GM06990 (cell line): Measurements from ENCODE around the gene ADH5.

Source experiments
- DNase-seq: peaks from one replicate; pipeline ENCODE4 v3.0.0-alpha.2; 2011; ENCODE audit not compliant: insufficient read length; ENCODE audit errors: extremely low read depth
- H3K27me3 ChIP-seq: replicated peaks from 2 replicates; pipeline ENCODE4 v1.6.0; 2011; ENCODE audit warnings: low read length; ENCODE audit not compliant: control insufficient read depth, insufficient read depth
- H3K36me3 ChIP-seq: 2 replicates; pipeline ENCODE4 v1.5.1; 2011; ENCODE audit warnings: low read length; ENCODE audit not compliant: control insufficient read depth, insufficient read depth
- H3K4me3 ChIP-seq: replicated peaks from 2 replicates; pipeline ENCODE4 v1.5.1; 2011; ENCODE audit warnings: low read depth, mild to moderate bottlenecking, control low read depth, low read length
- CTCF ChIP-seq: IDR thresholded peaks from 2 replicates; pipeline ENCODE4 v1.5.1; 2011; ENCODE audit warnings: low read length, control low read depth, mild to moderate bottlenecking, inconsistent platforms; ENCODE audit not compliant: insufficient read depth, poor library complexity, severe bottlenecking

Gene ADH5

GRCh38 chr4:99078931-99079624 is 9.5 kb downstream of the ADH5 start:
- Histone ChIP-seq H3K4me3 (no peak overlapping the region), H3K27me3 (no peaks in the 10 kb centered on the region), H3K36me3 (peaks cover 13% of the 10 kb centered on the region)
- DNase-seq, result no peak
- TF ChIP-seq CTCF, result no peak

- TF ChIP-seq CTCF, result no peak
- no peak overlapping the region for H3K4me3 ChIP-seq
- no peak for DNase-seq
- H3K36me3 ChIP-seq, result peaks cover 13% of the 10 kb centered on the region
- H3K27me3 ChIP-seq, result no peaks in the 10 kb centered on the region
These were observed 10.3 kb downstream of the ADH5 start for GRCh38 chr4:99078336-99078735.

- H3K4me3 ChIP-seq, result no peak overlapping the region
- no peak for TF ChIP-seq CTCF
- DNase-seq, result no peak
- H3K27me3 ChIP-seq, result no peaks in the 10 kb centered on the region
- H3K36me3 ChIP-seq, result peaks cover 13% of the 10 kb centered on the region
These were observed 11.4 kb downstream of the ADH5 start for GRCh38 chr4:99077177-99077576.

GRCh38 chr4:99076292-99076976 is 12.2 kb downstream of the ADH5 start:
- Histone ChIP-seq H3K27me3 (no peaks in the 10 kb centered on the region), H3K4me3 (no peak overlapping the region), H3K36me3 (peaks cover 13% of the 10 kb centered on the region)
- DNase-seq, result no peak
- TF ChIP-seq CTCF, result no peak

- H3K36me3 ChIP-seq, result peaks cover 8% of the 10 kb centered on the region
These were observed 13.8 kb downstream of the ADH5 start for GRCh38 chr4:99074816-99075215.

More at GRCh38 chr4:99074816-99075215, 13.8 kb downstream of the ADH5 start:
- H3K4me3 ChIP-seq, result no peak overlapping the region
- no peaks in the 10 kb centered on the region for H3K27me3 ChIP-seq
- no peak for TF ChIP-seq CTCF
- DNase-seq, result no peak
